GM12875 (cell line): ENCODE measurements around the gene OR7G2.
"Not testable (repeated sequence)": the region's sequence is repeated elsewhere in the genome, so short reads cannot be mapped to it uniquely, and the experiment has no call there.

Experiments
- H3K4me3 ChIP-seq: one replicate; pipeline ENCODE4 v1.5.1; 2011; ENCODE audit warnings: low read depth, low read length, control low read depth
- CTCF ChIP-seq: IDR thresholded peaks from 2 replicates; pipeline ENCODE4 v1.5.1; 2011; ENCODE audit warnings: low read depth, mild to moderate bottlenecking, control low read depth, inconsistent platforms, low read length, moderate library complexity, borderline replicate concordance; ENCODE audit not compliant: insufficient read depth

OR7G2 gene

GRCh38 chr19:9075064-9075949, 32.0 kb downstream of the OR7G2 start:
- no peak for TF ChIP-seq CTCF
- no peak overlapping the region for H3K4me3 ChIP-seq

GRCh38 chr19:9073806-9074205, 33.5 kb downstream of the OR7G2 start:
- no peak overlapping the region for H3K4me3 ChIP-seq
- TF ChIP-seq CTCF: no peak

GRCh38 chr19:9071720-9072119, 35.6 kb downstream of the OR7G2 start:
- not testable (repeated sequence) for H3K4me3 ChIP-seq

- H3K4me3 ChIP-seq: no peak overlapping the region
- no peak for TF ChIP-seq CTCF
These were observed 37.2 kb downstream of the OR7G2 start for GRCh38 chr19:9070066-9070465.

GRCh38 chr19:9065457-9066014, 41.7 kb downstream of the OR7G2 start:
- no peak for TF ChIP-seq CTCF
- no peak overlapping the region for H3K4me3 ChIP-seq

GRCh38 chr19:9061879-9062278, 45.4 kb downstream of the OR7G2 start:
- TF ChIP-seq CTCF: no peak
- H3K4me3 ChIP-seq: no peak overlapping the region

GRCh38 chr19:9060564-9061340, 46.5 kb downstream of the OR7G2 start:
- H3K4me3 ChIP-seq: no peak overlapping the region
- TF ChIP-seq CTCF: no peak
